GM12873 (cell line): ENCODE results near the gene ARHGAP15.

ENCODE experiments used
- TF ChIP-seq, protein P1 (sequence below): IDR thresholded peaks from 2 replicates; pipeline ENCODE4 v1.5.1; 2012; ENCODE audit warnings: low read depth, mild to moderate bottlenecking, moderate library complexity, low read length, control low read depth; ENCODE audit not compliant: insufficient read depth; ENCODE audit errors: missing control alignments

ARHGAP15 gene

GRCh38 chr2:143689541-143689940, 560.3 kb downstream of the ARHGAP15 start:
- TF ChIP-seq, protein P1, sequence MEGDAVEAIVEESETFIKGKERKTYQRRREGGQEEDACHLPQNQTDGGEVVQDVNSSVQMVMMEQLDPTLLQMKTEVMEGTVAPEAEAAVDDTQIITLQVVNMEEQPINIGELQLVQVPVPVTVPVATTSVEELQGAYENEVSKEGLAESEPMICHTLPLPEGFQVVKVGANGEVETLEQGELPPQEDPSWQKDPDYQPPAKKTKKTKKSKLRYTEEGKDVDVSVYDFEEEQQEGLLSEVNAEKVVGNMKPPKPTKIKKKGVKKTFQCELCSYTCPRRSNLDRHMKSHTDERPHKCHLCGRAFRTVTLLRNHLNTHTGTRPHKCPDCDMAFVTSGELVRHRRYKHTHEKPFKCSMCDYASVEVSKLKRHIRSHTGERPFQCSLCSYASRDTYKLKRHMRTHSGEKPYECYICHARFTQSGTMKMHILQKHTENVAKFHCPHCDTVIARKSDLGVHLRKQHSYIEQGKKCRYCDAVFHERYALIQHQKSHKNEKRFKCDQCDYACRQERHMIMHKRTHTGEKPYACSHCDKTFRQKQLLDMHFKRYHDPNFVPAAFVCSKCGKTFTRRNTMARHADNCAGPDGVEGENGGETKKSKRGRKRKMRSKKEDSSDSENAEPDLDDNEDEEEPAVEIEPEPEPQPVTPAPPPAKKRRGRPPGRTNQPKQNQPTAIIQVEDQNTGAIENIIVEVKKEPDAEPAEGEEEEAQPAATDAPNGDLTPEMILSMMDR: no peak

DNA sequence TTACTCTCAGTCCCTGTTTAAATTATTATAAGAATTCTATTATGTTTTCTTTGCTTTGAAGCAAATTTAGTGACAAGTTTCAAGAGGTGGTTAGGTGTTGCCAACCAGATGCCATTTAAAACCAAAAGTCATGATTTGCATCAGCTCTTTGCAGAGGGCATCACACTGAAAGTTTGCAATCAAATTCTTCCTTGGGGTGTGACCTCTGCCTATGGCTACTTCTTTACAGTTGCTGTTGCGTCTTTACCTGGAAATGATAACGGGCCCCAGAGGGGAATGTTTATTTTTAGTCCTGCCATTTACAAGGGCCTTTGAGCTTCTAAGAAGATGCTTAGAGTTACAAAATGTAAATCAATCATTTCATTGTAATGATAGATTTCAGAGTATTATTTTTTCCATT, 561.0 kb downstream of the ARHGAP15 start:
- TF ChIP-seq, protein P1: no peak

GRCh38 chr2:143691121-143691520, 561.9 kb downstream of the ARHGAP15 start:
- TF ChIP-seq, protein P1: no peak

GRCh38 chr2:143692162-143692561, 562.9 kb downstream of the ARHGAP15 start:
- TF ChIP-seq, protein P1: no peak

- TF ChIP-seq, protein P1: no peak
Measured at GRCh38 chr2:143692967-143693366, 563.7 kb downstream of the ARHGAP15 start.

GRCh38 chr2:143694335-143694734, 565.1 kb downstream of the ARHGAP15 start:
- TF ChIP-seq, protein P1: no peak

- TF ChIP-seq, protein P1: no peak
Measured at GRCh38 chr2:143696651-143697050, 567.4 kb downstream of the ARHGAP15 start.
